Gastrocnemius medialis (tissue), 4 donors: ENCODE measurements around the gene ATP10D. TPM values are rescaled to one million over a fixed set of nuclear protein-coding genes. Genes with fewer than 3 reads are reported as not detected.

Experiments
- ATAC-seq, 2 donors: fragments of 150-250 bp; one replicate each; pipeline ENCODE4 v1.9.1; 2016
- DNase-seq, 2 donors: peaks; one replicate each; pipeline ENCODE4 v3.0.0-alpha.2; 2019
- H3K27ac ChIP-seq, 4 donors: fragments of 200-600 bp; sonication (generic); 1 replicate in 1 of 4; 2 replicates in 3 of 4; pipeline ENCODE4 v1.5.1; 2016 to 2018; ENCODE audit warnings: mild to moderate bottlenecking in 2 of 4, moderate library complexity in 1 of 4
- H3K27me3 ChIP-seq, 3 donors: fragments of 200-600 bp; sonication (generic) in 2 of 3; 1 replicate in 1 of 3; 2 replicates in 2 of 3; pipeline versions ENCODE4 v1.5.1 to v1.6.0; 2016 to 2019; ENCODE audit warnings: mild to moderate bottlenecking in 1 of 3, moderate library complexity in 1 of 3
- H3K36me3 ChIP-seq, 2 donors: fragments of 200-600 bp; sonication (generic) in 1 of 2; one replicate each; pipeline ENCODE4 v1.5.1; 2017 to 2018
- H3K4me1 ChIP-seq, 2 donors: fragments of 200-600 bp; sonication (generic) in 1 of 2; one replicate each; pipeline ENCODE4 v1.5.1; 2016 to 2017; ENCODE audit warnings: mild to moderate bottlenecking in 2 of 2
- H3K4me3 ChIP-seq, 4 donors: fragments of 200-600 bp; sonication (generic) in 3 of 4; 1 replicate in 1 of 4; 2 replicates in 3 of 4; pipeline ENCODE4 v1.5.1; 2016 to 2019; ENCODE audit warnings: mild to moderate bottlenecking in 2 of 4
- H3K9me3 ChIP-seq, 3 donors: fragments of 200-600 bp; sonication (generic) in 2 of 3; 1 replicate in 1 of 3; 2 replicates in 2 of 3; pipeline ENCODE4 v1.5.1; 2016 to 2019
- CTCF ChIP-seq, 5 experiments: fragments of 450-650 bp in 3 of 5; fragments of 200-600 bp in 2 of 5; sonication (generic) in 2 of 5; IDR thresholded peaks in 4 of 5; conservative IDR thresholded peaks in 1 of 5; 1 replicate in 4 of 5; 2 replicates in 1 of 5; pipeline ENCODE4 v1.5.1; 2016 to 2019; ENCODE audit warnings: antibody characterized with exemption in 5 of 5, mild to moderate bottlenecking in 3 of 5, moderate library complexity in 3 of 5
- POLR2A ChIP-seq, 2 donors: fragments of 450-650 bp; IDR thresholded peaks; one replicate each; pipeline ENCODE4 v1.6.1; 2017; ENCODE audit warnings: antibody characterized with exemption in 2 of 2, mild to moderate bottlenecking in 2 of 2, moderate library complexity in 2 of 2
- in situ Hi-C, 4 donors: fragments of 200-750 bp; cut with MboI; loops; one replicate each; pipeline versions ENCODE4 v1.15.0 to v1.8.0; 2017; ENCODE audit warnings: low sequenced_read_pairs in 4 of 4
- intact Hi-C: fragments of 100-400 bp; cut with DNase I; formaldehyde crosslinking; loops from one replicate; pipeline ENCODE4 v1.15.1; 2023; ENCODE audit warnings: low total_unique reads
- total RNA-seq, 4 donors: library from RNA; depleted of rRNA; stranded (reverse); fragments of >200 nt; gene quantifications; one replicate each; pipeline versions ENCODE4 v1.1.0 to v1.2.3, GENCODE V29; 2016

ATP10D gene
- total RNA-seq, 4 donors from 2014 or later = 1.5 to 3.2 (median 2.8) TPM

- H3K4me1 ChIP-seq = no peaks in the 10 kb centered on the region
- ATAC-seq = no peak
- H3K27me3 ChIP-seq = no peaks in the 10 kb centered on the region
- no peak overlapping the region for H3K4me3 ChIP-seq
- in situ Hi-C loops (no loop called here), intact Hi-C loops (loop anchor here (10.0 kb wide), 1 partner anchor 103 kb away; the partner anchor contains the start of gene COMMD8)
- H3K27ac ChIP-seq = no peak overlapping the region
- H3K36me3 ChIP-seq = no peaks in the 10 kb centered on the region
- TF ChIP-seq POLR2A (IDR thresholded peaks at IDR 0.05) (no peak), CTCF (IDR thresholded peaks at IDR 0.05 in 4 of 5, conservative IDR thresholded peaks at IDR 0.05 in 1 of 5) (no peak)
- no peak for DNase-seq
- H3K9me3 ChIP-seq = no peaks in the 10 kb centered on the region
These were observed 82.4 kb downstream of the ATP10D start for GRCh38 chr4:47567511-47567910.

- DNase-seq (no peak), ATAC-seq (no peak)
- H3K27ac ChIP-seq = no peak overlapping the region
- no peak for TF ChIP-seq POLR2A (IDR thresholded peaks at IDR 0.05)
- no peak for TF ChIP-seq CTCF (IDR thresholded peaks at IDR 0.05 in 4 of 5, conservative IDR thresholded peaks at IDR 0.05 in 1 of 5)
- H3K27me3 ChIP-seq = no peaks in the 10 kb centered on the region
- H3K9me3 ChIP-seq = no peaks in the 10 kb centered on the region
- H3K4me3 ChIP-seq = no peak overlapping the region
- no peaks in the 10 kb centered on the region for H3K36me3 ChIP-seq
- H3K4me1 ChIP-seq = no peaks in the 10 kb centered on the region
- intact Hi-C loops = no loop called here
- in situ Hi-C loops = no loop called here
These were observed 85.7 kb downstream of the ATP10D start for GRCh38 chr4:47570816-47571215.

- Histone ChIP-seq H3K9me3 (no peaks in the 10 kb centered on the region), H3K27me3 (no peaks in the 10 kb centered on the region), H3K27ac (no peak overlapping the region), H3K36me3 (no peaks in the 10 kb centered on the region), H3K4me1 (no peaks in the 10 kb centered on the region), H3K4me3 (no peak overlapping the region)
- in situ Hi-C loops = no loop called here
- intact Hi-C loops = no loop called here
- TF ChIP-seq POLR2A (IDR thresholded peaks at IDR 0.05) (no peak), CTCF (IDR thresholded peaks at IDR 0.05 in 4 of 5, conservative IDR thresholded peaks at IDR 0.05 in 1 of 5) (no peak)
- DNase-seq (no peak), ATAC-seq (no peak)
These were observed 87.9 kb downstream of the ATP10D start for GRCh38 chr4:47572981-47573380.

- Histone ChIP-seq H3K4me3 (no peak overlapping the region), H3K36me3 (no peaks in the 10 kb centered on the region), H3K9me3 (no peaks in the 10 kb centered on the region), H3K27me3 (no peaks in the 10 kb centered on the region), H3K4me1 (no peaks in the 10 kb centered on the region), H3K27ac (peak overlapping the region; percentile 58 to 75 (median 63))
- ATAC-seq (peak; percentile 71 to 72), DNase-seq (no peak)
- TF ChIP-seq POLR2A (IDR thresholded peaks at IDR 0.05) (peak in 1 of 2 donors; percentile 42), CTCF (IDR thresholded peaks at IDR 0.05 in 4 of 5, conservative IDR thresholded peaks at IDR 0.05 in 1 of 5) (no peak)
- in situ Hi-C loops (no loop called here), intact Hi-C loops (no loop called here)
These were observed 92.9 kb downstream of the ATP10D start for GRCh38 chr4:47577779-47578553.
